ENCODE results near the gene MORN1. TPM values are rescaled to one million over a fixed set of nuclear protein-coding genes. Genes with fewer than 3 reads are reported as not detected.

MORN1 gene
- total and polyA plus RNA-seq, 2 of the 8 experiments (the other 6 are each of a cell fraction or from before 2014, with no cell fraction given): 5.0 to 9.1 TPM

DNA sequence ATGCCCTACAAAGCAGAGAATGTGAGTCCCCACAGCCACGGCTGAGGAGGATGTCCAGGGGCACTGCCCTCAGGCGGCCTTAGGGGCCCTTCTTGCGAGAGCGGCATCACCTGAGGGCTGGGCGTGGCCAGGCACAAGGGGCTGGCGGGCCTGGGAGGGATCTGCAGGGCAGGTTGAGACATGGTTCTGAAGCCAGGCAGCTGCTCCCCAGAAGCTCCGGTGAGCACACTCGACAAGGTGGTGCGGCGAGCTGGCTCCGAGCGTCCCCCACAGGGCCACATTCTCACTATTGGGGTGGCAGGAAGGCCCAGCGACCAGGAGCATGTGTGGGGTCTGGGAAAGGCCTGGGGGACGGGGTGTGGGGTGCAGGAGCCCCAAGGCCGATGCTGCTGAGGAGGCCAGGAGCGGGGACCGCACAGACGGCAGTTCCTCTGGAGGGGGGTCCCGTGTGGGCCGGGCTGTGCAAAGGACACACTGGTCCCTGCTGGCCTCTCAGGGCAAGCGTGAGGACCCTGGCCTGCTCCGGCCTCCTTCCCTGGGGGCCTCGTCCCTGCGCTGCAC lies 47.2 kb downstream of the MORN1 start (continued):
- TF ChIP-seq, protein P1, sequence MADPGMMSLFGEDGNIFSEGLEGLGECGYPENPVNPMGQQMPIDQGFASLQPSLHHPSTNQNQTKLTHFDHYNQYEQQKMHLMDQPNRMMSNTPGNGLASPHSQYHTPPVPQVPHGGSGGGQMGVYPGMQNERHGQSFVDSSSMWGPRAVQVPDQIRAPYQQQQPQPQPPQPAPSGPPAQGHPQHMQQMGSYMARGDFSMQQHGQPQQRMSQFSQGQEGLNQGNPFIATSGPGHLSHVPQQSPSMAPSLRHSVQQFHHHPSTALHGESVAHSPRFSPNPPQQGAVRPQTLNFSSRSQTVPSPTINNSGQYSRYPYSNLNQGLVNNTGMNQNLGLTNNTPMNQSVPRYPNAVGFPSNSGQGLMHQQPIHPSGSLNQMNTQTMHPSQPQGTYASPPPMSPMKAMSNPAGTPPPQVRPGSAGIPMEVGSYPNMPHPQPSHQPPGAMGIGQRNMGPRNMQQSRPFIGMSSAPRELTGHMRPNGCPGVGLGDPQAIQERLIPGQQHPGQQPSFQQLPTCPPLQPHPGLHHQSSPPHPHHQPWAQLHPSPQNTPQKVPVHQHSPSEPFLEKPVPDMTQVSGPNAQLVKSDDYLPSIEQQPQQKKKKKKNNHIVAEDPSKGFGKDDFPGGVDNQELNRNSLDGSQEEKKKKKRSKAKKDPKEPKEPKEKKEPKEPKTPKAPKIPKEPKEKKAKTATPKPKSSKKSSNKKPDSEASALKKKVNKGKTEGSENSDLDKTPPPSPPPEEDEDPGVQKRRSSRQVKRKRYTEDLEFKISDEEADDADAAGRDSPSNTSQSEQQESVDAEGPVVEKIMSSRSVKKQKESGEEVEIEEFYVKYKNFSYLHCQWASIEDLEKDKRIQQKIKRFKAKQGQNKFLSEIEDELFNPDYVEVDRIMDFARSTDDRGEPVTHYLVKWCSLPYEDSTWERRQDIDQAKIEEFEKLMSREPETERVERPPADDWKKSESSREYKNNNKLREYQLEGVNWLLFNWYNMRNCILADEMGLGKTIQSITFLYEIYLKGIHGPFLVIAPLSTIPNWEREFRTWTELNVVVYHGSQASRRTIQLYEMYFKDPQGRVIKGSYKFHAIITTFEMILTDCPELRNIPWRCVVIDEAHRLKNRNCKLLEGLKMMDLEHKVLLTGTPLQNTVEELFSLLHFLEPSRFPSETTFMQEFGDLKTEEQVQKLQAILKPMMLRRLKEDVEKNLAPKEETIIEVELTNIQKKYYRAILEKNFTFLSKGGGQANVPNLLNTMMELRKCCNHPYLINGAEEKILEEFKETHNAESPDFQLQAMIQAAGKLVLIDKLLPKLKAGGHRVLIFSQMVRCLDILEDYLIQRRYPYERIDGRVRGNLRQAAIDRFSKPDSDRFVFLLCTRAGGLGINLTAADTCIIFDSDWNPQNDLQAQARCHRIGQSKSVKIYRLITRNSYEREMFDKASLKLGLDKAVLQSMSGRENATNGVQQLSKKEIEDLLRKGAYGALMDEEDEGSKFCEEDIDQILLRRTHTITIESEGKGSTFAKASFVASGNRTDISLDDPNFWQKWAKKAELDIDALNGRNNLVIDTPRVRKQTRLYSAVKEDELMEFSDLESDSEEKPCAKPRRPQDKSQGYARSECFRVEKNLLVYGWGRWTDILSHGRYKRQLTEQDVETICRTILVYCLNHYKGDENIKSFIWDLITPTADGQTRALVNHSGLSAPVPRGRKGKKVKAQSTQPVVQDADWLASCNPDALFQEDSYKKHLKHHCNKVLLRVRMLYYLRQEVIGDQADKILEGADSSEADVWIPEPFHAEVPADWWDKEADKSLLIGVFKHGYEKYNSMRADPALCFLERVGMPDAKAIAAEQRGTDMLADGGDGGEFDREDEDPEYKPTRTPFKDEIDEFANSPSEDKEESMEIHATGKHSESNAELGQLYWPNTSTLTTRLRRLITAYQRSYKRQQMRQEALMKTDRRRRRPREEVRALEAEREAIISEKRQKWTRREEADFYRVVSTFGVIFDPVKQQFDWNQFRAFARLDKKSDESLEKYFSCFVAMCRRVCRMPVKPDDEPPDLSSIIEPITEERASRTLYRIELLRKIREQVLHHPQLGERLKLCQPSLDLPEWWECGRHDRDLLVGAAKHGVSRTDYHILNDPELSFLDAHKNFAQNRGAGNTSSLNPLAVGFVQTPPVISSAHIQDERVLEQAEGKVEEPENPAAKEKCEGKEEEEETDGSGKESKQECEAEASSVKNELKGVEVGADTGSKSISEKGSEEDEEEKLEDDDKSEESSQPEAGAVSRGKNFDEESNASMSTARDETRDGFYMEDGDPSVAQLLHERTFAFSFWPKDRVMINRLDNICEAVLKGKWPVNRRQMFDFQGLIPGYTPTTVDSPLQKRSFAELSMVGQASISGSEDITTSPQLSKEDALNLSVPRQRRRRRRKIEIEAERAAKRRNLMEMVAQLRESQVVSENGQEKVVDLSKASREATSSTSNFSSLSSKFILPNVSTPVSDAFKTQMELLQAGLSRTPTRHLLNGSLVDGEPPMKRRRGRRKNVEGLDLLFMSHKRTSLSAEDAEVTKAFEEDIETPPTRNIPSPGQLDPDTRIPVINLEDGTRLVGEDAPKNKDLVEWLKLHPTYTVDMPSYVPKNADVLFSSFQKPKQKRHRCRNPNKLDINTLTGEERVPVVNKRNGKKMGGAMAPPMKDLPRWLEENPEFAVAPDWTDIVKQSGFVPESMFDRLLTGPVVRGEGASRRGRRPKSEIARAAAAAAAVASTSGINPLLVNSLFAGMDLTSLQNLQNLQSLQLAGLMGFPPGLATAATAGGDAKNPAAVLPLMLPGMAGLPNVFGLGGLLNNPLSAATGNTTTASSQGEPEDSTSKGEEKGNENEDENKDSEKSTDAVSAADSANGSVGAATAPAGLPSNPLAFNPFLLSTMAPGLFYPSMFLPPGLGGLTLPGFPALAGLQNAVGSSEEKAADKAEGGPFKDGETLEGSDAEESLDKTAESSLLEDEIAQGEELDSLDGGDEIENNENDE (IDR thresholded peaks at IDR 0.05; ENCODE audit: insufficient replicate concordance, low read length): no peak
- no peak for TF ChIP-seq EGR1 (IDR thresholded peaks at IDR 0.05; ENCODE audit: borderline replicate concordance, low read depth, low read length)
- no peak for TF ChIP-seq HDAC6 (IDR thresholded peaks at IDR 0.05; ENCODE audit: low read depth, low read length)
- TF ChIP-seq HDAC2 (IDR thresholded peaks at IDR 0.05; ENCODE audit: borderline replicate concordance in 1 of 2, low read depth in 2 of 2, low read length in 2 of 2): no peak
- no peak for TF ChIP-seq TAF1 (IDR thresholded peaks at IDR 0.05; ENCODE audit: low read depth, low read length)
- TF ChIP-seq SRF (IDR thresholded peaks at IDR 0.05; ENCODE audit: low read depth, low read length): no peak

All from H1 (cell line).